Measurements from ENCODE around the gene COX4I1. TPM values are rescaled to one million over a fixed set of nuclear protein-coding genes. Genes with fewer than 3 reads are reported as not detected.

The COX4I1 gene
- total RNA-seq = 100 to 1,000 TPM; 490 to 521 TPM
- 1,000 to 10,000 TPM in 1 of 2 donors, 100 to 1,000 TPM in 1; 904 to 1,127 TPM for polyA plus RNA-seq

- Histone ChIP-seq H3K36me3 (ENCODE audit: insufficient read depth, low read length) (peaks cover 34% of the 10 kb centered on the region), H3K4me3 (ENCODE audit: low read length in 2 of 2) (peak within 1 kb of the TSS; percentile 58 to 67), H3K4me1 (ENCODE audit: insufficient read depth, low read length) (peaks cover 29% of the 10 kb centered on the region), H3K27me3 (ENCODE audit: insufficient read depth, low read length) (no peaks in the 10 kb centered on the region), H3K9me3 (ENCODE audit: control insufficient read depth in 1 of 2, low read length in 2 of 2) (no peaks in the 10 kb centered on the region), H3K27ac (ENCODE audit: low read depth, low read length) (peak within 1 kb of the TSS; percentile 97)
- DNase-seq = peak; percentile 90 to 92 (median 91)
- Mint-ChIP-seq H3K36me3 (peaks cover 47 to 73% of the 10 kb centered on the region in 2 donors), H3K27me3 (no peaks in the 10 kb centered on the region), H3K4me1 (peaks cover 39 to 66% (median 53%) of the 10 kb centered on the region in 4 donors), H3K4me3 (peak within 1 kb of the TSS; percentile 87 to 96 (median 90)), H3K9me3 (no peaks in the 10 kb centered on the region), H3K27ac (peak within 1 kb of the TSS; percentile 94 to 97 (median 97))
- ChIA-PET POLR2A (ENCODE audit: partially characterized antibody) (no interaction called here), CTCF (ENCODE audit: partially characterized antibody) (interaction anchor here (0.6 to 0.9 kb wide), 2 partner anchors 20 to 1299 kb away, joined by 3 to 4 read pairs; no protein-coding TSS in a partner anchor)
- intact Hi-C loops (cut with micrococcal nuclease) = loop anchor here (1.0 to 2.0 kb wide), 2 partner anchors 111 to 137 kb away; partner anchors contain the start of gene GINS2
Measured at GRCh38 chr16:85799497-85800320, at the start of gene COX4I1, which contains the start of gene EMC8. Gene COX4I1, plus strand, starts transcription at chr16:85799695. Its CDS starts 1,511 bp downstream, at chr16:85801206. Gene EMC8, minus strand, starts transcription at chr16:85799544. Its CDS starts 249 bp downstream, at chr16:85799295.

GRCh38 chr16:85749771-85750145, 49.7 kb upstream of the COX4I1 start:
- Mint-ChIP-seq H3K36me3 (no peaks in the 10 kb centered on the region), H3K9me3 (no peaks in the 10 kb centered on the region), H3K4me1 (peaks cover 1 to 5% (median 3%) of the 10 kb centered on the region in 4 donors), H3K27me3 (peaks cover 19 to 21% of the 10 kb centered on the region in 2 donors), H3K4me3 (peak overlapping the region; percentile 66 to 92 (median 80)), H3K27ac (no peak overlapping the region)
- Histone ChIP-seq H3K4me3 (ENCODE audit: low read length in 2 of 2) (no peak overlapping the region), H3K27me3 (ENCODE audit: insufficient read depth, low read length) (peaks cover 13% of the 10 kb centered on the region), H3K9me3 (ENCODE audit: control insufficient read depth in 1 of 2, low read length in 2 of 2) (no peaks in the 10 kb centered on the region), H3K27ac (ENCODE audit: low read depth, low read length) (no peak overlapping the region), H3K4me1 (ENCODE audit: insufficient read depth, low read length) (no peaks in the 10 kb centered on the region), H3K36me3 (ENCODE audit: insufficient read depth, low read length) (no peaks in the 10 kb centered on the region)
- DNase-seq = no peak
- CTCF ChIA-PET (ENCODE audit: partially characterized antibody) = interaction anchor here (1.2 kb wide), 1 partner anchor 10 kb away, joined by 3 read pairs; no protein-coding TSS in a partner anchor
- intact Hi-C loops (cut with micrococcal nuclease) = no loop called here
- POLR2A ChIA-PET (ENCODE audit: partially characterized antibody) = interaction anchor here (1.2 kb wide), 1 partner anchor 12 kb away, joined by 3 read pairs; no protein-coding TSS in a partner anchor

- no peaks in the 10 kb centered on the region for H3K36me3 Mint-ChIP-seq
- Histone ChIP-seq H3K9me3 (ENCODE audit: control insufficient read depth in 1 of 2, low read length in 2 of 2) (no peaks in the 10 kb centered on the region), H3K36me3 (ENCODE audit: insufficient read depth, low read length) (no peaks in the 10 kb centered on the region), H3K4me1 (ENCODE audit: insufficient read depth, low read length) (no peaks in the 10 kb centered on the region), H3K4me3 (ENCODE audit: low read length in 2 of 2) (no peak overlapping the region), H3K27me3 (ENCODE audit: insufficient read depth, low read length) (peaks cover 13% of the 10 kb centered on the region), H3K27ac (ENCODE audit: low read depth, low read length) (no peak overlapping the region)
- POLR2A ChIA-PET (ENCODE audit: partially characterized antibody) = interaction anchor here (1.2 kb wide), 1 partner anchor 12 kb away, joined by 3 read pairs; no protein-coding TSS in a partner anchor
- CTCF ChIA-PET (ENCODE audit: partially characterized antibody) = no interaction called here
- peaks cover 19 to 21% of the 10 kb centered on the region in 2 donors for H3K27me3 Mint-ChIP-seq
- H3K27ac Mint-ChIP-seq = no peak overlapping the region
- DNase-seq = no peak
- intact Hi-C loops (cut with micrococcal nuclease) = no loop called here
- H3K9me3 Mint-ChIP-seq = no peaks in the 10 kb centered on the region
- H3K4me1 Mint-ChIP-seq = peaks cover 1 to 5% (median 3%) of the 10 kb centered on the region in 4 donors
- H3K4me3 Mint-ChIP-seq = peak overlapping the region; percentile 66 to 92 (median 80)
Measured at GRCh38 chr16:85750146-85750826, 49.2 kb upstream of the COX4I1 start.

GRCh38 chr16:85750827-85751697, 48.4 kb upstream of the COX4I1 start, which contains the start of gene C16orf74:
Gene C16orf74, minus strand, starts transcription at chr16:85751096. Its CDS starts 15,879 bp downstream, at chr16:85735217.
- H3K27ac Mint-ChIP-seq = no peak within 1 kb of the TSS
- H3K27me3 Mint-ChIP-seq = peaks cover 19 to 21% of the 10 kb centered on the region in 2 donors
- Histone ChIP-seq H3K4me3 (ENCODE audit: low read length in 2 of 2) (no peak within 1 kb of the TSS), H3K27ac (ENCODE audit: low read depth, low read length) (no peak within 1 kb of the TSS), H3K36me3 (ENCODE audit: insufficient read depth, low read length) (no peaks in the 10 kb centered on the region), H3K4me1 (ENCODE audit: insufficient read depth, low read length) (no peaks in the 10 kb centered on the region), H3K9me3 (ENCODE audit: control insufficient read depth in 1 of 2, low read length in 2 of 2) (no peaks in the 10 kb centered on the region), H3K27me3 (ENCODE audit: insufficient read depth, low read length) (peaks cover 13% of the 10 kb centered on the region)
- ChIA-PET CTCF (ENCODE audit: partially characterized antibody) (no interaction called here), POLR2A (ENCODE audit: partially characterized antibody) (interaction anchor here (1.2 kb wide), 1 partner anchor 13 kb away, joined by 3 read pairs; no protein-coding TSS in a partner anchor)
- peak within 1 kb of the TSS; percentile 66 to 92 (median 80) for H3K4me3 Mint-ChIP-seq
- H3K4me1 Mint-ChIP-seq = peaks cover 1 to 5% (median 3%) of the 10 kb centered on the region in 4 donors
- H3K9me3 Mint-ChIP-seq = no peaks in the 10 kb centered on the region
- no peak for DNase-seq
- intact Hi-C loops (cut with micrococcal nuclease) = no loop called here
- H3K36me3 Mint-ChIP-seq = no peaks in the 10 kb centered on the region

- POLR2A ChIA-PET (ENCODE audit: partially characterized antibody) = no interaction called here
- intact Hi-C loops (cut with micrococcal nuclease) = no loop called here
- H3K4me1 ChIP-seq (ENCODE audit: insufficient read depth, low read length) = no peaks in the 10 kb centered on the region
Measured at GRCh38 chr16:85751698-85752501, 47.6 kb upstream of the COX4I1 start.

More at GRCh38 chr16:85751698-85752501, 47.6 kb upstream of the COX4I1 start:
- Histone ChIP-seq H3K27ac (ENCODE audit: low read depth, low read length) (no peak overlapping the region), H3K9me3 (ENCODE audit: control insufficient read depth in 1 of 2, low read length in 2 of 2) (no peaks in the 10 kb centered on the region), H3K27me3 (ENCODE audit: insufficient read depth, low read length) (peaks cover 13% of the 10 kb centered on the region), H3K4me3 (ENCODE audit: low read length in 2 of 2) (no peak overlapping the region), H3K36me3 (ENCODE audit: insufficient read depth, low read length) (no peaks in the 10 kb centered on the region)
- Mint-ChIP-seq H3K4me1 (peaks cover 1 to 5% (median 3%) of the 10 kb centered on the region in 4 donors), H3K27ac (no peak overlapping the region), H3K27me3 (peaks cover 19 to 21% of the 10 kb centered on the region in 2 donors), H3K36me3 (no peaks in the 10 kb centered on the region), H3K4me3 (peak overlapping the region in 6 of 8 donors; percentile 33 to 52 (median 42)), H3K9me3 (no peaks in the 10 kb centered on the region)
- no peak for DNase-seq
- CTCF ChIA-PET (ENCODE audit: partially characterized antibody) = no interaction called here
